ENCODE results near the gene UNC5B.

The UNC5B gene

GRCh38 chr10:71344993-71345480 is 132.7 kb downstream of the UNC5B start:
- no peak for DNase-seq

- DNase-seq: no peak
Measured at GRCh38 chr10:71345694-71346093, 133.3 kb downstream of the UNC5B start.

- DNase-seq: no peak
Measured at GRCh38 chr10:71346731-71347130, 134.4 kb downstream of the UNC5B start.

- DNase-seq: no peak
Measured at GRCh38 chr10:71347587-71348395, 135.4 kb downstream of the UNC5B start.

GRCh38 chr10:71348850-71349249 is 136.5 kb downstream of the UNC5B start:
- no peak for DNase-seq

GRCh38 chr10:71349406-71349805 is 137.0 kb downstream of the UNC5B start:
- no peak for DNase-seq

GRCh38 chr10:71351087-71351486 is 138.7 kb downstream of the UNC5B start:
- no peak for DNase-seq

GRCh38 chr10:71351628-71352319 is 139.4 kb downstream of the UNC5B start:
- no peak for DNase-seq

Data from right kidney (tissue), 1 donor.